Measurements from ENCODE around the gene KCTD8.

GRCh38 chr4:44351069-44351468, 97.5 kb downstream of the KCTD8 start:
- no peak for TF ChIP-seq CTCF (IDR thresholded peaks at IDR 0.05; ENCODE audit: low read depth, low read length)
- no peak for TF ChIP-seq POLR2A (IDR thresholded peaks at IDR 0.05; ENCODE audit: extremely low read depth, insufficient read length)
- no peak for TF ChIP-seq MYC (IDR thresholded peaks at IDR 0.05; ENCODE audit: low read depth, low read length)
- no peak for TF ChIP-seq MAX (IDR thresholded peaks at IDR 0.05; ENCODE audit: low read depth, low read length)
